SK-N-SH (cell line): ENCODE data around the gene RASGRF2.

Experiments
- CTCF ChIP-seq: fragments of 200-600 bp; sonication (generic); IDR thresholded peaks from 2 replicates; pipeline ENCODE4 v1.6.1; 2017; ENCODE audit warnings: antibody characterized with exemption, mild to moderate bottlenecking, moderate library complexity
- SIN3A ChIP-seq: IDR thresholded peaks from 2 replicates; pipeline ENCODE4 v1.6.1; 2012; ENCODE audit warnings: low read depth, mild to moderate bottlenecking, low read length, moderate library complexity, borderline replicate concordance
- TCF12 ChIP-seq: IDR thresholded peaks from 2 replicates; pipeline ENCODE4 v1.4.0; 2012

GRCh38 chr5:81006947-81007636 lies 46.9 kb downstream of the RASGRF2 start:
- no peak for TF ChIP-seq CTCF
- no peak for TF ChIP-seq SIN3A
- no peak for TF ChIP-seq TCF12
